VCaP (cell line): ENCODE data around the gene TOPAZ1.
A peak's percentile ranks its signal among the peaks of the same experiment; 100 is the strongest.

Experiments
- H3K27ac ChIP-seq: fragments of 450-650 bp; 2 replicates; pipeline ENCODE4 v1.5.1; 2017
- CTCF ChIP-seq: fragments of 450-650 bp; conservative IDR thresholded peaks from 2 replicates; pipeline ENCODE4 v1.5.1; 2017; ENCODE audit warnings: mild to moderate bottlenecking, moderate library complexity

Gene TOPAZ1

DNA sequence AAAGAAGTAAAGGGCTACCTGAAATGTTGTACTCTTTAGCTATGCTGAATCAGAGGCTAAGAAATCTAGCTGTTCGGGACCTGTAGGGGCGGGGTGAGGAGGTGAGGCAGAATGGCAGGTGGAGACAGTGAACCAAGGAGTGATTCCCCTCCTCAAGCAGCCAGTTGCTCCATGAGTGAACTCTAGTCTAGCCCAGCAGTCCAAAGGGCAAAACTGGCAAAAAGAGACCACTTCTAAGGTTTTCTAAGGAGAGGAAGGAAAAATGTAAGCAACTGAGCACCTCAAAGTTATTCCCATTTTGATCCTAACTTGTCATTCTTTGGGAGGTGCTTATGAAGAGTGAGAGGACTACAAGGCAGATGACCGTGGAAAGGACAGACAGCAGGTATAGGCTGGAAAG, 19.3 kb upstream of the TOPAZ1 start:
- no peak overlapping the region for H3K27ac ChIP-seq
- TF ChIP-seq CTCF, result no peak

DNA sequence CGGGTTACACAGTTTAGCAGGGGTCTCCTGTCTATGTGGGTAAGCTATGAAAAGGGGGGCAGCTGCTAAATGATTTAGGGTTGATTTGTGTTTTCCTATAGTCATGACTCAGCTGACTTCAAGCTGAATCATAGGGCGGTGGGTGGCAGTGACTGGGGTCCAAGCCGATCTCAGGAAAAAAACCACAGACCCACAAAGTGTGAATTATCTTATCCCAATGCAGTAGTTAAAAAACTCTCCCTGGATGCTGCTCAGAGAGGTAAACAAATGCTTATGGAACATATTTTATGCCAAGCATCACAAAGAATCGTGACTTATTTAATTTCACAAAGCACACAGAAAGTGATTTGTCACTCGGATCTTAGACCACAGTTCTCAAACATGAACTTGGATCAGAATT, 18.4 kb upstream of the TOPAZ1 start:
- TF ChIP-seq CTCF, result no peak
- H3K27ac ChIP-seq, result peak overlapping the region; percentile 28

DNA sequence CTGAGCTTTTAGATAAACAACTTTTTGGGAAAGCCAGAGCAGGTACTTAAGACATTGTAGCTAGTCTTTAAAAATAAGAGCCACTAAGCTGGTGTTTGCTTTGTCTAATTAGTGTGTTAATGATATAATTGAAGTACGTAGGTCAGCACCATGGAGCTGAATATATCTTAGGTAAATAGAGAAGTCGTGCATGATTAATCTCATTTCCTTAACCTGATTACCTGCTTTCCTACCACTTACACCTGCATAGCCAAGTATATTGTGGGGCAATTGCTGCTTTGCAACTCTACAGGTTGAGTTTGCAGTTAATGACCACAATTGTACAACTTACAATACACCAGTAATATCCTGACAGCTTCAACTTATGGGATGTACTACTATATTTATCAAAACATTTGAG, 17.6 kb upstream of the TOPAZ1 start:
- H3K27ac ChIP-seq, result peak overlapping the region; percentile 28
- TF ChIP-seq CTCF, result no peak

- H3K27ac ChIP-seq, result no peak overlapping the region
- no peak for TF ChIP-seq CTCF
These were observed 15.1 kb upstream of the TOPAZ1 start for GRCh38 chr3:44226573-44226972.

DNA sequence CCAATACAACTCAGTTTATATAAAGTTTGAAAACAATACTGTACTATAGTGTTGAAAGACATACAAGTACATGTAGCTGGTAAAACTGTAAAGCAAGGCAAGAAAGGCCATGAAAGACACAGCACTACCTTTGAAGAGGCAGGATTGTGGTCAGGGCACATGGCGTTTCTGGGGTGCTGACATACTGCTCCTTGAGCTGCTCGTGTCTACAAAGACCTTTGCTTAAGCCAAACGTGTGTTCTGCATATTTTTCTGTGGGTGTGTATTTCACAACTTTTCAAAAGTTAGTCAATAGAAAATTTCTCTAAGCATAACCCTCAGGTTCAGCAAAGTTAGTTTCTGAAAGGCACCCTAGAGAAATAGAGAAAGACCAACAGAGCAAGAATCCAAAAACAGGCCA, 14.1 kb upstream of the TOPAZ1 start:
- no peak for TF ChIP-seq CTCF
- no peak overlapping the region for H3K27ac ChIP-seq

- no peak for TF ChIP-seq CTCF
- no peak overlapping the region for H3K27ac ChIP-seq
These were observed 12.8 kb upstream of the TOPAZ1 start for GRCh38 chr3:44228900-44229299.

DNA sequence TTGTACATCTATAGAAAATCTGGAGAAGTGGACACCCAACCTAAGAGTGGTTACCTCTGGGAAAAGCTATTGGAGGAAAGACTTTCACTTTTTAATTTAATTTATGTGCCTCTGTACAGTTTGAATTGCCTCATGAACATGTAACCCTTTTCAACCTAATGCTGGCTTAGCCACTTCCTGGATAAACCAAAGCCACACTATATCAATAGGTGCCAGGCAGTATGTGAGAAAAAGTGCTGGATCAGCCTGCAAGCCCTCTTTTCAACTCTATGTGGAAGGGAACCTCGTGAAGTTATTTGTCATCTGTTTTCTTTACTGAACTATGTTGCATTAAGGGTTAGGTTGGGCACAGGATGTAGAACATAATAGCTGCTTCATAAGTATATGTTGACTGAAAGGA, 9.3 kb upstream of the TOPAZ1 start:
- H3K27ac ChIP-seq, result no peak overlapping the region
- no peak for TF ChIP-seq CTCF
